ENCODE results near the gene MAP4K4.
"Not testable (repeated sequence)": the region's sequence is repeated elsewhere in the genome, so short reads cannot be mapped to it uniquely, and the experiment has no call there.

Gene MAP4K4

GRCh38 chr2:101744832-101745231, 47.3 kb downstream of the MAP4K4 start:
- DNase-seq: no peak

- DNase-seq: no peak
Observed at GRCh38 chr2:101745711-101746694, 48.5 kb downstream of the MAP4K4 start.

- DNase-seq: no peak
Observed at GRCh38 chr2:101748000-101748399, 50.5 kb downstream of the MAP4K4 start.

GRCh38 chr2:101748462-101748861, 51.0 kb downstream of the MAP4K4 start:
- DNase-seq: not testable (repeated sequence)

- no peak for DNase-seq
Observed at GRCh38 chr2:101750688-101751087, 53.2 kb downstream of the MAP4K4 start.

- no peak for DNase-seq
Observed at GRCh38 chr2:101751276-101751815, 53.8 kb downstream of the MAP4K4 start.

GRCh38 chr2:101751875-101752619, 54.5 kb downstream of the MAP4K4 start:
- DNase-seq: no peak

GRCh38 chr2:101752716-101753616, 55.5 kb downstream of the MAP4K4 start:
- DNase-seq: no peak

- DNase-seq: no peak
Observed at GRCh38 chr2:101753720-101754490, 56.4 kb downstream of the MAP4K4 start.

- DNase-seq: no peak
Observed at GRCh38 chr2:101754618-101755017, 57.1 kb downstream of the MAP4K4 start.

- no peak for DNase-seq
Observed at GRCh38 chr2:101756266-101756665, 58.8 kb downstream of the MAP4K4 start.

- DNase-seq: no peak
Observed at GRCh38 chr2:101758001-101758400, 60.5 kb downstream of the MAP4K4 start.

- DNase-seq: no peak
Observed at GRCh38 chr2:101759162-101759561, 61.7 kb downstream of the MAP4K4 start.

GRCh38 chr2:101762451-101763171, 65.1 kb downstream of the MAP4K4 start:
- DNase-seq: no peak

GRCh38 chr2:101763496-101764333, 66.2 kb downstream of the MAP4K4 start:
- DNase-seq: no peak

- DNase-seq: no peak
Observed at GRCh38 chr2:101766337-101766736, 68.8 kb downstream of the MAP4K4 start.

GRCh38 chr2:101766871-101767739, 69.6 kb downstream of the MAP4K4 start:
- peak; percentile 67 for DNase-seq

GRCh38 chr2:101768556-101769220, 71.2 kb downstream of the MAP4K4 start:
- no peak for DNase-seq
